Inflammatory macrophage treated with lipopolysaccharide for 4 hours (primary cell): ENCODE results near the gene NBAS.
"Not testable (repeated sequence)": the region's sequence is repeated elsewhere in the genome, so short reads cannot be mapped to it uniquely, and the experiment has no call there.

ENCODE experiments used
- DNase-seq: peaks from one replicate; pipeline ENCODE4 v3.0.0-alpha.2; 2020

NBAS gene

DNA sequence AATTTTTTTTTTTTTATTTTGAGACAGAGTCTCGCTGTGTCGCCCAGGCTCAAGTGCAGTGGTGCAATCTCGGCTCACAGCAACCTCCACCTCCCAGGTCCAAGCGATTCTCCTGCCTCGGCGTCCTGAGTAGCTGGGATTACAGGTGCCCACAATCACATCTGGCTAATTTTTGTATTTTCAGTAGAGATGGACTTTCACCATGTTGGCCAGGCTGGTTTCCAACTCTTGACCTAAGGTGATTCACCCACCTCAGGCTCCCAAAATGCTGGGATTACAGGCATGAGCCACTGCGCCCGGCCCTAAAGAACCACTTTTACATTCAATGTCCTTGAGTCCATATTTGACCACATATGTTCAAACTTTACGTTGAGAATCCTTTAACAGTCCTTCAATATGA lies 156.6 kb downstream of the NBAS start:
- DNase-seq = not testable (repeated sequence)

DNA sequence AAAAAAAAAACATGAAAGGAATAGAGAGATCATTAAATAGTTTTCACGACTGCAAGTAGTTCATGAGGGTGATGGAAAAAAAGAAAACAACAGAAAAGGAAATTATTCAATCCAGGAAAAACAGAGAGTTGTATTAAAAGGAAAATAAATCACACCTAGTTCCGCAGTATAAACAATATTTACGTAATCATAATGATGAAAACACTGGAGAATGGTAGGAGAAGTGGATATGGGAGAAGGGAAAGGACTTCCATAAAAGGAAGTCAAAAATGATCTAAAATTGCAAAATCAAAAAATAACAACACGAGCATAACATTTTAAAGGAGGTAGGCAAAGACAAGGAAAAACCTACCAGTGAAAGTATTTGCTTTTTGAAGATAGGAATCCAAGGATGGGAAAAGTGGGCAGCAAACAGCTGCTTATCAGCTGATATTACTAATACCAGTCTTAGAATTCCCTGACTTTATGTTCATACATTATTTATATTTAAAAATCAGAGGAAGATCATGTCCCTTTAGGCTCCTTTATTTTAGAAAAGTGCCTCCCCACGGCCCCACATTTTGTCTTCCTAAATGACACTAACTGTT lies 160.8 kb downstream of the NBAS start:
- DNase-seq = no peak

DNA sequence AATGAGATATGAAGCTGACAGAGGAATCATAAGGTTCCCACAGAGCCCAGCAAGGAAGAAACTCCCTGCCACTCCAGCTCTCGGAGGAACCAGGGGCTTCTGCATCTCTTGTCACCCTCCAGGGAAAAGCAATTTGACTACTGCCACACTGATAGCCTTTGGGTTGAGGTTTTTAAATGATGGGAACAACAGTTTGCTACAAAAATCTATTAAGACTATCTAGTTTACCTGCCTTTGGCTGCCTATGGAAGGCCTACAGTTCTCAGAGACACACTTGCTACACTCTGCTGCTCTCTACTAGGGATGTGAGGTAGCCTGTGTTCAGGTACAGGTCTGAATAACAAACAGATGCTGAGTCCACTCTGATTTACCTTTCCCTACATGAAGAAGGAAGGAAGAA lies 161.9 kb downstream of the NBAS start:
- DNase-seq = no peak

DNA sequence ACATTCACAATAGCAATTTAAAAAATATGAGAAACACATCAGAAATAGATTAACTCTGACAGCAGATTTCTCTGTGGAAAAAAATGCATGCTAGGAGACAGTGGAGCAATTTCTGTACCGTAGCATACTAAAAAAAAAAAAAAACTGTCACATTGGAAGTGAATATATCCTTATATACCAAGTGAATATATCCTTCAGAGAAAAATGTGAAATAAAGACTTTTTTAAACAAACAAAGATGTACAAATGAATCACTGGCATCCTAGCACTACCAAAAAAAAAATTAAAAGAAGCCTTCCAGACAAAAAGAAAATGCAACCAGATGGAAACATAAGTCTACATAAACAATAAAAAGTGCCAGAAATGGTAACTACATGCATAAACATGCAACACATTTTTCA lies 169.4 kb downstream of the NBAS start:
- no peak for DNase-seq

DNA sequence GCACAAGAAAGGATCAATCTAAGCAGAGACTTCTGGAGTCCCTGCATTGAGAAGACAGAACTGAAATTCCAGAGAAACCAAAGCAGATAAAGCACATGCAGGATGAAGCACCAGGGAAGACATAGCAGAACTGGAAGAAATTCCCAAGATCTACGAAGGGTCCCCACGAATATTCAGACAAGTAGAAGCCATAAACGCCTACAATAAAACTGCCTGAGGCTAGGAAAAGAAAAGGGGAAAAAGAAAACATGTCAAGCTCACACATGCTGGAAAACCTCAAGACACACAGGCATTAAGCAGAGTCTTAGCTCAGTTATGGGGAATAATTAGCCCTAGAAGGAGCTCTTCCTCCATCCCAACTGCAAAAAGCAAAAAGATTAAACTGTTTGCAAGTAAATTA lies 171.2 kb downstream of the NBAS start:
- no peak for DNase-seq

DNA sequence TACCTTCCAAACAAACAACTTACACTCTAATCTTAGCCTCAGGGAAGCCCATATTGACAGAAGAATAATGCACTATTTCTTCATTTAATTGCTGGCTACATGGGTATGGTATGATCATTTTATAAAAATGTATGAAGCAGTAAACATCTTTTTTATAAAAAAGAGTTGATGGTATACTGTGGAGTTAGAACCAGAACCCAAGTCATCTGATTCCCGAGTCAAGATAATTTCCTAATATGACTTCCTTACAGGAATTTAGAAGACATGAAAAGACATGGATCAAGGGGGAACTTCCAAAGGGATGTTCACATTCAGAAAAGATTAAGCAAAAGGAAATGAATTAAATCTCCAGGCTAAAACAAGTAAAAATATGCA lies 171.8 kb downstream of the NBAS start:
- no peak for DNase-seq

DNA sequence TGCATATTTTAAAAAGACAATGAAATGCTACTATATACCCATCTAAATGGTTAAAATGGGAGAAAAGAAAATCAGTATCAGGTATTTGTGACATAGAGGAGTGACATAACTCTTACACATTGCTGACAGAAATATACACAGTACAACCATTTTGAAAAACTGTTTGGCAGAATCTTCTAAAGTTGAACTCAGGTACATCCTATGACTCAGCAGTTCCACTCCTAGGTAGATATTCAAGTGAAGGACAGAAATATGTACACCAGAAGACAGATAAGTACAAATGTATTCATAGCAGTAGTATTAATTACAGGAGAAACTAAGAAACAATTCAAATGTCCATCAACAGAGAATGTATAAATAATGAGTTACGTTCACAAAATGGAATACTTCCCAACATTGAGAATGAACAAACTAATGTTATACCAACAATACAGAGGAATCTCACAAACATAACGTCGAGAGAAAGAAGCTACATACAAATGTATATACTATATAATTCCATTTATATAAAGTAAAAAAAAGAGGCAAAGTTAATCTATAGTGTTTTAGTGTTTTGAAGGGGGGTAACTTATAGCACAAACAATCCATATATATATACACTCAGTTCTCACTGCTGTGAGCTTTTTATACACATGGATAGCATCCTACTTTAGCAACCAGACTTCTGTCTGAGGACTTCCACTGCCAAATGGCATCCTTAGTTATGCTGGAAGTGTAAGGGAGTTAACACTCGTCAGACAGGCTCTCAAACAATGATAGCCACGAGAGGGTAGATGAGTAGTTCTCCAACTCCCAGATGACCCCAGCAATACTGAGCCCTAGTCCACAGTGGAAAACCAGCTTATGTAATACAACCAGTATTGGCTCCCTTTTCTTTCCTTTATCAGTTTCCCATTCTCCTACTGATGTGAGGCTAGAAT lies 172.5 kb downstream of the NBAS start:
- no peak for DNase-seq

DNA sequence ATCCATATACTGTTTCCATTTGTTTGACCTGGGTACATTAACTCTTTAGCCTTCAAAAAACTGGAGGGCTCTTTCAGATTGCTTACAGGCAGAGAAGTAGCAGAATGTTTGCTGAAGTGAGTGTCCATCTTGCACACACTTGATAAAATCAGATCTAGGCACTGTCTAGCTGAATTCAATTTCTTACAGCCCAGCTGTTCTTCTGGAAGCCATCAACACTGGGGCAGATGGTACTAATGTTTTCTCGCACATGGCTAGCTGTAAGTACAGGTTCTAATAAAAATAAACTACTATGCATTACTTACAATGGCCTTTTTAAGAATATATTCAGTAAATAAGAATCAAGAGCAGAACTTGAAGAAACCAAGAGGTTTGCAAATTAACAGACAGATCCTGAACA lies 175.9 kb downstream of the NBAS start:
- no peak for DNase-seq

DNA sequence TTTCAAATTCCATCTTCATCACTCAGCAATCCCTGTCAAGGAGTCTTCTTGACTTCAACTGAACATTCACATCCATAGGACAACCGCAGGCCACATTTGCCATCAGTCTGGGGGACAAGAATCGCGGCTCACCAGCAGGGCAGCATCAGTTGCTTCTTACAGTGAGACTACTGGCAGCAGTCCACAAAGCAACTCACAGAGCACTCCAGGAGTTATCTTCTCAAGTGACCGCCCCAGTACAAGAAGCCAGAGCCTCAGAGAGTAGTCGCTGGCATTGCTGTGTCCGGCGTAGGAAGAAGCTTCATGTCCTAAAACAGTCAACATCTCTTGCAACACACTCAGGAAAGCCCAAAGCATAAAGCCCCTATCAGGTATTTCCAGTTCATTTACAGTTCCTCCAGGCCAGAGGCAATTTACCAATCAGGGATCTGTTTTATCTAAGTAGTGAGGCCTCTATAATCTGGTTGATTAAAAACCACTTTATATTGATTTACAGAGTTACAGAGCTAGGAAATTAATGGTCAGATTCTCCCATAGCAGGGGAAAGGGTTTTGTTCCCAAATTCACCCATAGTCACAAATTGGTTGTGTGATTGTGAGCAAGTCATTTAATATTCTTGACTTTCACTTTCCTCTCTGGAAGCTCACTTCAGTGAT lies 177.3 kb downstream of the NBAS start:
- DNase-seq = no peak

DNA sequence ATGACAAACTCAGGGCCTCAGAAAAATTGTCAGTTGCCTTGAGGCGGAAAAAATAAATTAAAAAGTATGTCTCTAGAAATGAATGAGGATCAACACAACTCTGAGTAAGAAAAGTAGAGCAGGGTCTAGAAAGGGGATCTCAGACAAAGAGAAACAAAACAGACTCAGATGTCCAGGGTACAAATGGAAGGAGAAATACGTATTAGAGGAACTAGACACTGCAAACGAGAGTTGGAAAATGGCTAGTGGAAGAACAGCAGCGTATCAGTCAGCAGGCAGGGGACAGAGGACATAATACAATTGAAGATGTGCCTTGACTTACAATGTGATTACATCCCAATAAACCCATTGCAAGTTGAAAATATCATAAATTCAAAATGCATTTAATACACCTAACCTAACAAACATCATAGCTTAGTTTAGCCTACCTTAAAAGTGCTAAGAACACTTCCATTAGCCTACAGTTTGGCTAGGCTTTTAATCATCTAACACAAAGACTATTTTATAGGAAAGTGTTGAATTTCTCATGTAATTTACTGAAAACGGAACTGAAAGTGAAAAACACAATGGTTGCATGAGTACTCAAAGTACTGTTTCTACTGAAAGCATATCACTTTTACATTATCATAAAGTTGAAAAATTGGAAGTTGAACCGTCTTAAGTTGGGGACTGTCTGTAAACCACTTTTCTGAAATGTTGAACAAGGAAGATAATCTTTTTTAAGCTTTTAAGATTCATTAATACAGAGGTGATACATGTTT lies 182.8 kb downstream of the NBAS start:
- peak; percentile 1 for DNase-seq

DNA sequence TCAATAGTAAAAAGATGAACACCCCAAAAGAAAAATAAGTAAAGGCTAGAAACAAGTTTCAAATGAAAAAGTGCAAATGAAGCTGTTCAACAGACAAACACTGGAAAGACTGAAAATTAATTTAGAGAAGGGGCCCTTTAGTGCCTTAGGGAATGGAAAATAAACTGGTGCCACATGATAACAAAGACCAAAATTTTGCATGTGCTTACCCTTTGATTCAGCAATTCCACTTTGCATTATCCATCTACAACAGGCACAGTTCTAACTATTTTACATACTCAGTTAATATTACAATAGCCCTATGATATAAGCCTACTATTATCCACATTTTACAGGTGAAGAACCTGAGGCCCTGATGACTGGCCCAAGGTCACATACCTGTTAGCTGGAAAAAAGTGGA lies 183.9 kb downstream of the NBAS start:
- DNase-seq = no peak

DNA sequence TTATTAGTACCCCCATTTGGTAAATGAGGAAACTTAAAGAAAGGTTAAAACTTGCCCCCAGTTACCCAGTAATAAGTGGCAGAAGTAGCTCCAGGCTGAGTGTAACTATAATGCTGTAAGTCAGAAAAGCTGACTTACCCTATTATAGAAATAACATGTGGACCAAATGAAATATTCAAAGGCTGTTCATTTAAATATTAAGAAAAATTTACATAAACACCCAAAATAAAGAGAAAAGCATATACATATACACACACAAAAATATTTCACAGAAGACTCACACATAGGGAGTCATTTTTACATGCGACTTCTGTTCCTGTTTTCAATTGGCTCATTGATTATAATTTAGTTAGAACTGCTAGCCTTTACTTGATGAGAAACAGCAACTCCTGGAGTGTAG lies 189.1 kb downstream of the NBAS start:
- DNase-seq = no peak

DNA sequence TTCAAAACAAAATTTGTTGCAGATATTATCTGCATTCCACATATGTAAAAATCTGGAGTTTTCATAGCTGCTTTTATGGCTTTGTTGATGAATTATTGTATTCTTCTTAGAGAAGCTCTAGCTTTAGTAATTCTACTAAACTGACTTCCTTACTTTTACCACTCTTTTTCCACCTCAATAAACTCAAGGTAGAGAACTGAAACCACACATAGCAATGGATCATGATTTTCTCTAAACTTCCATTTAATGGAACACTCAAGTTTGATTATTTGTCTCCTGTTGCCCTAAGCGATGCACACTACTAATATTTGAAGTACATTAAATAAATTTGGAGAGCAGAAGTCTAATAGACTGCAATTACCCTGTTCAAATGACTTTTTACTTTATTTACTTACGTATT lies 192.0 kb downstream of the NBAS start:
- DNase-seq = no peak

DNA sequence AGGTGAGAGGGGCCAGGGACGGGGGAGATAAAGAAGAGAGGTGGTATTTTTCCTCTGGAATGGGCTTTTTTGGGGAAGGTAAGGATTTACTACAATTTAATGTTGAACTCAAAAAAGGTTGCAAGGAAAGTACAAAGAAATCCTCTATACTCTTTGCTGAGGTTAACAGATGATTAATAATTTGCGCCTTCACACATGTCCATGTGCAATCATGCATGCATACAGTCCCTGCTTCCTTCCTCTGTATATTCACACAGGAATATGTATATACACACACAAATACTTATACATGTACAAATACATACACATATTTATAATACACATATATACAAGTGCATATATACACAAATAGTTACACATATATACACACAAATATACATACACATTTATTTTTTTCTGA lies 193.4 kb downstream of the NBAS start:
- no peak for DNase-seq

DNA sequence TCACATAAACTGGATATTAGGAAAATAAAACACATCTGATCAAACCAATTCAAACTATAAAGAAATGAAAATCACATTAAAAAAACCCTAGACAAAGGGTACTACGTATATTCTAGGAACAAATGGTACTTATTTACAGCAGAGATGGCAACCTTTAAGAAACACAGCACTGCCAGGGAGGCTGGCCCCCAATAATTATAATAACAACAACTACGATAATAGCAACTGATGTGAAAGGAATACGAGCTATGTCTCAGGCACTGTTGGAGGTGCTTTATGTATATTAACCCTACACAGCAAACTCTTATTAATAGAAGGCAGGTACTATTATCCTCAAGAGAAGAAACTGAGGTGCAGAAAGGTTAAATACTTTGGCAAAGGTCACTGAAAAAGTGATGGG lies 193.9 kb downstream of the NBAS start:
- DNase-seq = no peak

DNA sequence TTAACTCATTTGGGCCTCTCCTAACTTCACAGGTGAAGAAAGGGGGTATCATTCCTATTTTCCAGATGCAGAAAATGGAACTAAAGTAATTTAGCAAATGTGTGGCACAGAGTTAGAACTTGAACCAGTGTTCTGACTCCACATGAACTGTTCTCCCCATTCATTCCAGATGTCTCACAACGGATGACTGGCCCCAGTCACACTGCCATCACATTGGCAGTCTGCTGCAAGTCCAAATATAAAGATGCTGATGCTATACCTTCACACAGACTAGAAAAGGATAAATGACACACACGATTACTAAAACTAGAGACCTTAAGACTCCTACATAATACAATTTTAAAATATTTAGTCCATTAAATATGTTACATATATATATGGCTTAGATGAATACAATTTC lies 195.7 kb downstream of the NBAS start:
- DNase-seq = no peak

DNA sequence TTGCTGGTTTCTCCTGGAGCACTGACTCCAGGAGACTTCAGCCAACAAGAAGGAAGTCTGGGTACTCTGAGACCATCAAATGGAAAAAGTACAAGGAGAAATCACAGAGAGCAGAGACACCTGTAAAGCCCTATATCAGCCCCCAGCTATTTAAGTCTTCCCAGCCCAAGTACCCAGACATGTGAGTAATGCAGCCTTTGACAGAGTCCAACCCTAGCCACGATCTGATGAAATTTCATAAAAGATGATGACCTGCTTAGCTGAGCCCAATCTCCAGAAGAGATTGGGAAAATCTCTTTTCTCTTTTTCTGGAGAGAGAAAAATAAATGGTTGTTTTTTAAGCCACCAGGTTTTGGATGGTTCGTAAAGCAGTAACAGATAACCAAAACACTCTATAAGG lies 196.6 kb downstream of the NBAS start:
- DNase-seq = no peak

DNA sequence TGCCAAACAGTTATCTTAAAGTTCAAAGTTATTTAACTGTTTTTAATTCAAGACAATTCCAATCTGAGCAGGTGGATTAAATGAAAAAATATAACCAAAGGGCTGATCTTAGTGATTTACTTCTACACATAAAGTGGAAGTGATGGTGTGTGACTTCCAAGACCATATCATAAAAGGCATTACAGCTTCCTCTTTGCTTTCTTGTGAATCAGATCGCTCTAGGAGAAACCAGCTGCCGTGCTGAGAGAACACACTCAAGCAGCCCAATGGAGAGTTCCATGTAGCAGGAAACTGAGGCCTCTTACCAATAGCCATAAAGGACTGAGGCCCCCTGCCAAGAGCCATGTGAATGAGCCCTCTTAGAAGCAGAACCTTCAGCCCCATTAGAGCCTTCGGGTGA lies 197.4 kb downstream of the NBAS start:
- no peak for DNase-seq

DNA sequence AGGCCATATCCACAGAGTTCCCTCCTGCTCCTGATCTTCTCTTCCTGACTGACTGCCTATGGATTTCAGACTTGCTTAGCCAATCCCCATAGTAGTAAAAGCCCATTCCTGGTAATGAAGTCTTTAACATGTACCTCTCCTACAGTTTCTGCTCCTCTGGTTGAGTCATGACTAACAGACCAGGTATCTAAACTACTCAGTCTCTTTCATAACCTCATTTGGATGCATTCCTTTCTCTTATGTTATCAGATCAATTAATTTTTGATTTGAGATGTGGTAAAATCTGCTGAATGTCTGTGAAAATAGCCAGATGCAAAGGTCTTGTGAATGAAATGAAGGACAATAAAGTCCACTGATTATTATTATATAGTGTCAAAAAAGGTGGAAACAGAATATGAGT lies 198.0 kb downstream of the NBAS start:
- no peak for DNase-seq

DNA sequence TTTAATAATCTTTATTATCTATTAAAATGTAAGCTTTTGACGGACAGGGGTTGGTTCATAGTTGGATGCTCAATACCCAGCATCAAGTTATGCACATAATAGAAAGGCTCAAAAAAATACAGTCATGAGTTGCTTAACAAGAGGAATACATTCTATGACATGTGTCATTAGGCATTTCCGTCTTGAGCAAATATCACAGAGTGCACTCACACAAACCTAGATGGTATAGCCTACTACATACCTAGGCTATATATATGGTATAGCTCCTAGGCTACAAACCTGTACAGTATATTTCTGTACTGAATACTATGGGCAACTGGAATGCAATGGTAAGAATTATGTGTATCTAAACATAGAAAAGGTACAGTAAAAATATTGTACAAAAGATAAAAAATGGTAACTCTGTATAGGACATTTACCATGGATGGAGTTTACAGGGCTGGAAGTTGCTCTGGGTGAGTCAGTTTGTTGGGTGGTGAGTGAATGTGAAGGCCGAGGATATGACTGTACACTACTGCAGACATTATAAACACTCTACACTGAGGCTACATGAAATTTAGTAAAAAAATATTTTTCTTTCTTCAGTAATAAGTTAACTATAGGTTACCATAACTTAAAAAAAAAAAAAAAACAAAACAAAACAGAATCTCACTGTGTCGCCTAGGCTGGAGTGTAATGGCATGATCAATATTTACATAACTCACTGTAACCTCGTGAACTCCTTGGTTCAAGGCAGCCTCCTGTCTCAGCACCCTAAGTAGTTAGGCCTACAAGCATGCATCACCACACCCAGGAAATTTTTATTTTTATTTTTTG lies 201.2 kb downstream of the NBAS start:
- no peak for DNase-seq

DNA sequence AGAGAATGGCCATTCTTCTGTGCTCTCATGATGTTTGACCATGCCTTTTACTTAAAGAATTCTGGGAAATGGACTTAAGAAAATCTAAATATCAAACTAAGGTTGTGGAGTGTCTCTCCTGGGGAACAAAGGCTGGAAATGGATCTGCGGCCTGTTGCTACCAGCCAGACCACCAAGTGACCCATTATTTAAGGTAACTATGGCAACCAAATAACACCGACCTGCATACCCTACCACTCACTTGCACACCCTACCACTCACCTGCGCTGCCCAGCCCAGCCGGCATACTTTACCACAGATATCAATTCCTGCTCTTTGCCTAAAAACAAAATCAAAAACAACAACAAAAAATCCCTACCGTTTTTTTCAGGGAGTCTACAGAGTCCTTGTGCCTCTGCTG lies 203.2 kb downstream of the NBAS start:
- no peak for DNase-seq

DNA sequence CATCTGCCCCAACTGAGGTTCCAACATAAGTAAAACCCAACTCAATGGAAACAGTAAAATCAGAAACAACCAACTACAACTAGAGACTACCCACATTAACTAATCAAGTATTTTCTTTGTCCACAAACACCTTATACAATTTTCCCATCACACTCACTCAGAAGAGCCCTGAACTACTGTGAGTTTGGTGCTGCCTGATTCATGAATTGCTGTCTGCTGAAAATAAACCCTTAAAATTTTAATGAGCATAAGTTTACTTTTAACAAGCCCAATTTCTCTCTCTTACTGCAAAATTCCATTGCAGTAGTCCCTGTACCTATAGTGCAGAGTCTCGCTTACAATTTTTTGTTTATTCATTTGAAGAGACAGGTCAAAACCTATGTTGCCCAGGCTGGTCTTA lies 203.9 kb downstream of the NBAS start:
- no peak for DNase-seq

DNA sequence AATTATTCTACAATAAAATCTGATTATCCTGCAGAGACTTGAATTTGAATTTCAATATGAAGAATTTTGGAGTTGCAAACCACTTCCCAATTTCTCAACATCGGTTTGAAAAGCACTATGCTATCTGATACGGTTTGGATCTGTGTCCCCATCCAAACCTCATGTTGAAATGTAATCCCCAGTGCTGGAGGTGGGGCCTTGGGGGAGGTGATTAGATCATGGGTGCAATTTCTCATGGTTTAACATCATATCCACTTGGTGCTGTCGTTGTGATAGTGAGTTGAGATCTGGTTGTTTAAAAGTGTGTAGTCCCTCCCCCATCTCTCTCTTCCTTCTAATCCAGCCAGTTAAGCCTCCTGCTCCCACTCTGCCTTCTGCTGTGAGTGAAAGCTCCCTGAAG lies 205.7 kb downstream of the NBAS start:
- DNase-seq = no peak
